Activated naive CD4-positive, alpha-beta T cell treated with anti-CD3 and anti-CD28 coated beads, Interleukin-2, amount 10 ng/mL, durations not matched to agents 7 days and 5 days (primary cell): Measurements from ENCODE around the gene HOXB9.

Source experiments
- CTCF ChIA-PET: fragments of 350-600 bp; sonication (Branson Sonifier 250); formaldehyde crosslinking; loops from one replicate; lab custom pipeline; 2021; ENCODE audit warnings: antibody characterized with exemption; lab: Charles Lee
- DNase-seq: peaks from one replicate; pipeline ENCODE4 v3.0.0-alpha.2; 2020
- H3K27ac Mint-ChIP-seq: one replicate; pipeline ENCODE4 v1.8.0; 2021; ENCODE audit warnings: mild to moderate bottlenecking, moderate library complexity, mixed read lengths
- H3K27me3 Mint-ChIP-seq: one replicate; pipeline ENCODE4 v1.8.0; 2021; ENCODE audit warnings: mild to moderate bottlenecking, mixed read lengths
- H3K36me3 Mint-ChIP-seq: one replicate; pipeline ENCODE4 v1.8.0; 2021; ENCODE audit warnings: mixed read lengths
- H3K4me1 Mint-ChIP-seq: one replicate; pipeline ENCODE4 v1.8.0; 2021; ENCODE audit warnings: mixed read lengths
- H3K4me3 Mint-ChIP-seq: one replicate; pipeline ENCODE4 v1.8.0; 2021; ENCODE audit warnings: mild to moderate bottlenecking, moderate library complexity, mixed read lengths
- H3K9me3 Mint-ChIP-seq: one replicate; pipeline ENCODE4 v1.8.0; 2021; ENCODE audit warnings: mixed read lengths

Gene HOXB9

GRCh38 chr17:48578616-48579470 is 47.3 kb downstream of the HOXB9 start:
- no peak for DNase-seq
- H3K36me3 Mint-ChIP-seq: peaks cover 19% of the 10 kb centered on the region
- H3K9me3 Mint-ChIP-seq: no peaks in the 10 kb centered on the region
- H3K4me1 Mint-ChIP-seq: peaks cover 79% of the 10 kb centered on the region
- peak overlapping the region; percentile 68 for H3K27ac Mint-ChIP-seq
- H3K4me3 Mint-ChIP-seq: peak overlapping the region; percentile 92
- CTCF ChIA-PET: interaction anchor here (0.8 kb wide), 1 partner anchor 233 kb away, joined by 3 read pairs; no protein-coding TSS in a partner anchor
- H3K27me3 Mint-ChIP-seq: peaks cover 88% of the 10 kb centered on the region

- CTCF ChIA-PET: interaction anchor here (0.8 kb wide), 1 partner anchor 233 kb away, joined by 3 read pairs; no protein-coding TSS in a partner anchor
Observed at GRCh38 chr17:48577946-48578615, 48.1 kb downstream of the HOXB9 start, which contains the start of gene HOXB4. Gene HOXB4, minus strand, starts transcription at chr17:48578350. Its CDS starts 31 bp downstream, at chr17:48578319.

GRCh38 chr17:48577330-48577945 is 48.7 kb downstream of the HOXB9 start:
- no peaks in the 10 kb centered on the region for H3K9me3 Mint-ChIP-seq
- H3K27ac Mint-ChIP-seq: no peak overlapping the region
- CTCF ChIA-PET: interaction anchor here (1.3 kb wide), 1 partner anchor 241 kb away, joined by 3 read pairs; no protein-coding TSS in a partner anchor
- H3K36me3 Mint-ChIP-seq: peaks cover 19% of the 10 kb centered on the region
- peak; percentile 44 for DNase-seq
- peak overlapping the region; percentile 84 for H3K4me3 Mint-ChIP-seq
- H3K27me3 Mint-ChIP-seq: peaks cover 74% of the 10 kb centered on the region
- H3K4me1 Mint-ChIP-seq: peaks cover 83% of the 10 kb centered on the region

More at GRCh38 chr17:48577946-48578615, 48.1 kb downstream of the HOXB9 start, which contains the start of gene HOXB4:
- Mint-ChIP-seq H3K27me3 (peaks cover 80% of the 10 kb centered on the region), H3K9me3 (no peaks in the 10 kb centered on the region), H3K36me3 (peaks cover 19% of the 10 kb centered on the region), H3K27ac (peak within 1 kb of the TSS; percentile 68), H3K4me1 (peaks cover 85% of the 10 kb centered on the region), H3K4me3 (peak within 1 kb of the TSS; percentile 92)
- peak; percentile 86 for DNase-seq

GRCh38 chr17:48576479-48577309 is 49.5 kb downstream of the HOXB9 start:
- Mint-ChIP-seq H3K27ac (peak overlapping the region; percentile 33), H3K4me3 (peak overlapping the region; percentile 84), H3K27me3 (peaks cover 66% of the 10 kb centered on the region), H3K4me1 (peaks cover 79% of the 10 kb centered on the region), H3K36me3 (peaks cover 20% of the 10 kb centered on the region), H3K9me3 (no peaks in the 10 kb centered on the region)
- CTCF ChIA-PET: interaction anchor here (0.6 to 1.3 kb wide), 4 partner anchors 84 to 1376 kb away, joined by 3 to 4 read pairs (median 3); no protein-coding TSS in a partner anchor
- DNase-seq: no peak

GRCh38 chr17:48575673-48576478 is 50.3 kb downstream of the HOXB9 start:
- DNase-seq: no peak
- Mint-ChIP-seq H3K9me3 (no peaks in the 10 kb centered on the region), H3K27ac (peak overlapping the region; percentile 83), H3K27me3 (peaks cover 58% of the 10 kb centered on the region), H3K4me1 (peaks cover 70% of the 10 kb centered on the region), H3K36me3 (peaks cover 20% of the 10 kb centered on the region), H3K4me3 (peak overlapping the region; percentile 50)
- CTCF ChIA-PET: interaction anchor here (0.6 to 1.3 kb wide), 4 partner anchors 83 to 1377 kb away, joined by 3 to 4 read pairs (median 3); no protein-coding TSS in a partner anchor

GRCh38 chr17:48575066-48575582 is 51.0 kb downstream of the HOXB9 start:
- H3K27ac Mint-ChIP-seq: no peak overlapping the region
- no peak for DNase-seq
- H3K9me3 Mint-ChIP-seq: no peaks in the 10 kb centered on the region
- CTCF ChIA-PET: interaction anchor here (0.7 to 1.3 kb wide), 3 partner anchors 83 to 102 kb away, joined by 3 to 4 read pairs (median 3); no protein-coding TSS in a partner anchor
- peaks cover 20% of the 10 kb centered on the region for H3K36me3 Mint-ChIP-seq
- H3K4me3 Mint-ChIP-seq: no peak overlapping the region
- H3K4me1 Mint-ChIP-seq: peaks cover 63% of the 10 kb centered on the region
- H3K27me3 Mint-ChIP-seq: peaks cover 51% of the 10 kb centered on the region

GRCh38 chr17:48574505-48575065 is 51.6 kb downstream of the HOXB9 start:
- Mint-ChIP-seq H3K36me3 (peaks cover 17% of the 10 kb centered on the region), H3K27ac (no peak overlapping the region), H3K9me3 (no peaks in the 10 kb centered on the region), H3K4me3 (no peak overlapping the region), H3K4me1 (peaks cover 57% of the 10 kb centered on the region), H3K27me3 (peaks cover 45% of the 10 kb centered on the region)
- no peak for DNase-seq
- CTCF ChIA-PET: interaction anchor here (0.7 to 1.1 kb wide), 2 partner anchors 82 to 102 kb away, joined by 3 read pairs; no protein-coding TSS in a partner anchor

- Mint-ChIP-seq H3K36me3 (peaks cover 15% of the 10 kb centered on the region), H3K27ac (no peak overlapping the region), H3K9me3 (no peaks in the 10 kb centered on the region), H3K27me3 (peaks cover 21% of the 10 kb centered on the region), H3K4me3 (no peak overlapping the region), H3K4me1 (peaks cover 46% of the 10 kb centered on the region)
- DNase-seq: no peak
- CTCF ChIA-PET: no interaction called here
Observed at GRCh38 chr17:48571826-48572417, 54.2 kb downstream of the HOXB9 start.
